ENCODE measurements around the gene PDGFRB. TPM values are rescaled to one million over a fixed set of nuclear protein-coding genes. Genes with fewer than 3 reads are reported as not detected.

The PDGFRB gene
- polyA plus RNA-seq, 3 donors = 0.04 to 0.99 (median 0.20) TPM

- Histone ChIP-seq H3K36me3 (replicated peaks in 1 of 2; ENCODE audit: control insufficient read depth in 1 of 2, insufficient read depth in 2 of 2, low read length in 2 of 2) (no peaks in the 10 kb centered on the region), H3K27ac (ENCODE audit: low read depth in 1 of 2, low read length in 2 of 2) (peak overlapping the region in 1 of 2 donors; percentile 34), H3K79me2 (ENCODE audit: insufficient read depth, low read length) (no peaks in the 10 kb centered on the region), H3K4me1 (ENCODE audit: control insufficient read depth in 1 of 2, insufficient read depth in 2 of 2, low read length in 2 of 2) (peaks cover 26 to 40% of the 10 kb centered on the region in 2 donors), H4K20me1 (ENCODE audit: insufficient read depth, low read length) (no peaks in the 10 kb centered on the region), H2AFZ (ENCODE audit: insufficient read depth, low read depth, low read length, poor library complexity, severe bottlenecking) (peak overlapping the region; percentile 49), H3K27me3 (ENCODE audit: control insufficient read depth in 2 of 2, insufficient read depth in 2 of 2, low read length in 2 of 2) (no peaks in the 10 kb centered on the region), H3K4me2 (replicated peaks; ENCODE audit: extremely low read depth, low read length, poor library complexity, severe bottlenecking) (peak overlapping the region; percentile 42), H3K4me3 (replicated peaks in 1 of 3; ENCODE audit: low read depth in 2 of 3, low read length in 3 of 3) (no peak overlapping the region), H3K9me3 (replicated peaks in 1 of 2; ENCODE audit: control insufficient read depth in 1 of 2, insufficient read depth in 1 of 2, low read length in 2 of 2) (no peaks in the 10 kb centered on the region), H3K9ac (ENCODE audit: insufficient read depth, low read length, poor library complexity, severe bottlenecking) (no peak overlapping the region)
- Mint-ChIP-seq H3K4me1 (peaks cover 33% of the 10 kb centered on the region), H3K27ac (no peak overlapping the region), H3K36me3 (no peaks in the 10 kb centered on the region), H3K27me3 (ENCODE audit: low read depth in 3 of 3) (peaks cover 3 to 7% (median 3%) of the 10 kb centered on the region in 3 donors), H3K4me3 (no peak overlapping the region), H3K9me3 (no peaks in the 10 kb centered on the region)
- peak in 1 of 3 donors; percentile 50 for DNase-seq
- TF ChIP-seq, protein P1, sequence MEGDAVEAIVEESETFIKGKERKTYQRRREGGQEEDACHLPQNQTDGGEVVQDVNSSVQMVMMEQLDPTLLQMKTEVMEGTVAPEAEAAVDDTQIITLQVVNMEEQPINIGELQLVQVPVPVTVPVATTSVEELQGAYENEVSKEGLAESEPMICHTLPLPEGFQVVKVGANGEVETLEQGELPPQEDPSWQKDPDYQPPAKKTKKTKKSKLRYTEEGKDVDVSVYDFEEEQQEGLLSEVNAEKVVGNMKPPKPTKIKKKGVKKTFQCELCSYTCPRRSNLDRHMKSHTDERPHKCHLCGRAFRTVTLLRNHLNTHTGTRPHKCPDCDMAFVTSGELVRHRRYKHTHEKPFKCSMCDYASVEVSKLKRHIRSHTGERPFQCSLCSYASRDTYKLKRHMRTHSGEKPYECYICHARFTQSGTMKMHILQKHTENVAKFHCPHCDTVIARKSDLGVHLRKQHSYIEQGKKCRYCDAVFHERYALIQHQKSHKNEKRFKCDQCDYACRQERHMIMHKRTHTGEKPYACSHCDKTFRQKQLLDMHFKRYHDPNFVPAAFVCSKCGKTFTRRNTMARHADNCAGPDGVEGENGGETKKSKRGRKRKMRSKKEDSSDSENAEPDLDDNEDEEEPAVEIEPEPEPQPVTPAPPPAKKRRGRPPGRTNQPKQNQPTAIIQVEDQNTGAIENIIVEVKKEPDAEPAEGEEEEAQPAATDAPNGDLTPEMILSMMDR (IDR thresholded peaks at IDR 0.05) = no peak
- WGBS (ENCODE audit: insufficient coverage) = 61% methylated on average over 4 of the region's 6 CpGs
- intact Hi-C loops (cut with micrococcal nuclease) = no loop called here
These were observed 43.2 kb downstream of the PDGFRB start for GRCh38 chr5:150112201-150113046.

DNA sequence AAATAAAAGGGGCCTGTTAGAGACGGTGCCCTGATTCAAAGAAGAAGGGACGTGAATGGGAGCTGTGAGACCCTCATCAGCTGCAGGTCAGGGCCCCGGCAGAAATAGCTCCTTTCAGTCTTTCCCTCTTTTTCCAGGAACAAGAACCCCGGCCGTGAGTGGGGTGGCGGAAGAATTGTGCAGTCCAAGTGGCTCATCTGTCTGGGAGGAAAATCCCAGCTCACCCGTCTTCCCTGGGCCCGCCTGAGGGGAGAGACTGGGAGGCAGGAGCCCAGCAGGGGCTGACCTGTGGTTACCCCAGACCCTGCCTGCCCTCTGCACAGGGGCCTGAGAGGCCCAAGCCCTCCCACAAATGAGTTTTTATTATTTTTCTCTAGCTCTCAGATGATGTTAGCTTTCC is 44.5 kb downstream of the PDGFRB start:
- Mint-ChIP-seq H3K4me3 (peak overlapping the region in 1 of 2 donors; percentile 35), H3K27ac (no peak overlapping the region), H3K36me3 (no peaks in the 10 kb centered on the region), H3K27me3 (ENCODE audit: low read depth in 3 of 3) (peaks cover 3 to 6% (median 3%) of the 10 kb centered on the region in 3 donors), H3K4me1 (peaks cover 42% of the 10 kb centered on the region), H3K9me3 (no peaks in the 10 kb centered on the region)
- no peak overlapping the region for H3K27ac ChIP-seq (ENCODE audit: low read depth in 1 of 2, low read length in 2 of 2)
- H3K4me2 ChIP-seq (replicated peaks; ENCODE audit: extremely low read depth, low read length, poor library complexity, severe bottlenecking) = no peak overlapping the region
- H3K79me2 ChIP-seq (ENCODE audit: insufficient read depth, low read length) = no peaks in the 10 kb centered on the region
- TF ChIP-seq, protein P1 (IDR thresholded peaks at IDR 0.05) = no peak
- no peak overlapping the region for H3K9ac ChIP-seq (ENCODE audit: insufficient read depth, low read length, poor library complexity, severe bottlenecking)
- H3K4me1 ChIP-seq (ENCODE audit: control insufficient read depth in 1 of 2, insufficient read depth in 2 of 2, low read length in 2 of 2) = peaks cover 33 to 47% of the 10 kb centered on the region in 2 donors
- H3K9me3 ChIP-seq (replicated peaks in 1 of 2; ENCODE audit: control insufficient read depth in 1 of 2, insufficient read depth in 1 of 2, low read length in 2 of 2) = no peaks in the 10 kb centered on the region
- no peaks in the 10 kb centered on the region for H3K27me3 ChIP-seq (ENCODE audit: control insufficient read depth in 2 of 2, insufficient read depth in 2 of 2, low read length in 2 of 2)
- H4K20me1 ChIP-seq (ENCODE audit: insufficient read depth, low read length) = no peaks in the 10 kb centered on the region
- H3K4me3 ChIP-seq (replicated peaks in 1 of 3; ENCODE audit: low read depth in 2 of 3, low read length in 3 of 3) = no peak overlapping the region
- DNase-seq = no peak
- WGBS (ENCODE audit: insufficient coverage) = 100% methylated on average over 4 of the region's 8 CpGs
- H3K36me3 ChIP-seq (replicated peaks in 1 of 2; ENCODE audit: control insufficient read depth in 1 of 2, insufficient read depth in 2 of 2, low read length in 2 of 2) = no peaks in the 10 kb centered on the region
- intact Hi-C loops (cut with micrococcal nuclease) = no loop called here
- H2AFZ ChIP-seq (ENCODE audit: insufficient read depth, low read depth, low read length, poor library complexity, severe bottlenecking) = no peak overlapping the region
